ENCODE data around the gene B3GALT5. TPM values are rescaled to one million over a fixed set of nuclear protein-coding genes. Genes with fewer than 3 reads are reported as not detected.
"Not testable (repeated sequence)": the region's sequence is repeated elsewhere in the genome, so short reads cannot be mapped to it uniquely, and the experiment has no call there.

B3GALT5 gene
- 0.62 TPM for total RNA-seq

- DNase-seq = no peak
Observed at GRCh38 chr21:39612233-39613040, at the start of gene B3GALT5. TSS of gene B3GALT5 (plus strand) at chr21:39612940. CDS start at chr21:39660560, 47,620 bp downstream.

GRCh38 chr21:39564200-39564599 is 48.5 kb upstream of the B3GALT5 start:
- DNase-seq = no peak

- DNase-seq = no peak
Observed at GRCh38 chr21:39567180-39567972, 45.4 kb upstream of the B3GALT5 start.

- DNase-seq = no peak
Observed at GRCh38 chr21:39568361-39568760, 44.4 kb upstream of the B3GALT5 start.

- DNase-seq = no peak
Observed at GRCh38 chr21:39575775-39576174, 37.0 kb upstream of the B3GALT5 start.

GRCh38 chr21:39576518-39577128 is 36.1 kb upstream of the B3GALT5 start:
- no peak for DNase-seq

GRCh38 chr21:39579734-39580332 is 32.9 kb upstream of the B3GALT5 start:
- no peak for DNase-seq

GRCh38 chr21:39580744-39581143 is 32.0 kb upstream of the B3GALT5 start:
- no peak for DNase-seq

GRCh38 chr21:39581414-39581813 is 31.3 kb upstream of the B3GALT5 start:
- no peak for DNase-seq

- DNase-seq = no peak
Observed at GRCh38 chr21:39582749-39583148, 30.0 kb upstream of the B3GALT5 start.

- DNase-seq = not testable (repeated sequence)
Observed at GRCh38 chr21:39583586-39583985, 29.2 kb upstream of the B3GALT5 start.

- DNase-seq = no peak
Observed at GRCh38 chr21:39587376-39587775, 25.4 kb upstream of the B3GALT5 start.

GRCh38 chr21:39588884-39589283 is 23.9 kb upstream of the B3GALT5 start:
- DNase-seq = no peak

- no peak for DNase-seq
Observed at GRCh38 chr21:39593522-39593921, 19.2 kb upstream of the B3GALT5 start.

GRCh38 chr21:39595465-39595864 is 17.3 kb upstream of the B3GALT5 start:
- DNase-seq = no peak

- no peak for DNase-seq
Observed at GRCh38 chr21:39597595-39597994, 15.1 kb upstream of the B3GALT5 start.

GRCh38 chr21:39599191-39599970 is 13.4 kb upstream of the B3GALT5 start:
- no peak for DNase-seq

- DNase-seq = no peak
Observed at GRCh38 chr21:39601187-39601928, 11.4 kb upstream of the B3GALT5 start.

- DNase-seq = no peak
Observed at GRCh38 chr21:39602076-39602689, 10.6 kb upstream of the B3GALT5 start.

GRCh38 chr21:39602793-39603192 is 9.9 kb upstream of the B3GALT5 start:
- DNase-seq = no peak

- no peak for DNase-seq
Observed at GRCh38 chr21:39604951-39605350, 7.8 kb upstream of the B3GALT5 start.

Measured in occipital lobe (tissue), 2 donors.